ENCODE data around the gene ASMTL.

DNA sequence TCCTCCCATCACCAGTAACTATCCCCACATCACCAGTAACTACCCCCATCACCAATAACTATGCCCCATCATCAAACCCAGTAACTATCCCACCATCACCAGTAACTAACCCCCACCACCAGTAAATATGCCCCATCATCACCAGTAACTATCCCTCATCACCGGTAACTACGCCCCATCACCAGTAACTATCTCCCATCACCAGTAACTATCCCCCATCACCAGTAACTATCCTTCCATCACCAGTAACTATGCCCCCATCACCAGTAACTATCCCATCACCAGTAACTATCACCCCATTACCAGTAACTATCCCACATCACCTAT lies 2.9 kb downstream of the ASMTL start:
- no peak for TF ChIP-seq EZH2 (IDR thresholded peaks at IDR 0.05; ENCODE audit: borderline replicate concordance)
- TF ChIP-seq, protein P1, sequence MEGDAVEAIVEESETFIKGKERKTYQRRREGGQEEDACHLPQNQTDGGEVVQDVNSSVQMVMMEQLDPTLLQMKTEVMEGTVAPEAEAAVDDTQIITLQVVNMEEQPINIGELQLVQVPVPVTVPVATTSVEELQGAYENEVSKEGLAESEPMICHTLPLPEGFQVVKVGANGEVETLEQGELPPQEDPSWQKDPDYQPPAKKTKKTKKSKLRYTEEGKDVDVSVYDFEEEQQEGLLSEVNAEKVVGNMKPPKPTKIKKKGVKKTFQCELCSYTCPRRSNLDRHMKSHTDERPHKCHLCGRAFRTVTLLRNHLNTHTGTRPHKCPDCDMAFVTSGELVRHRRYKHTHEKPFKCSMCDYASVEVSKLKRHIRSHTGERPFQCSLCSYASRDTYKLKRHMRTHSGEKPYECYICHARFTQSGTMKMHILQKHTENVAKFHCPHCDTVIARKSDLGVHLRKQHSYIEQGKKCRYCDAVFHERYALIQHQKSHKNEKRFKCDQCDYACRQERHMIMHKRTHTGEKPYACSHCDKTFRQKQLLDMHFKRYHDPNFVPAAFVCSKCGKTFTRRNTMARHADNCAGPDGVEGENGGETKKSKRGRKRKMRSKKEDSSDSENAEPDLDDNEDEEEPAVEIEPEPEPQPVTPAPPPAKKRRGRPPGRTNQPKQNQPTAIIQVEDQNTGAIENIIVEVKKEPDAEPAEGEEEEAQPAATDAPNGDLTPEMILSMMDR (IDR thresholded peaks at IDR 0.05; ENCODE audit: poor library complexity): no peak

Data from hepatocyte (in vitro differentiated cells).